ENCODE measurements around the gene NAA25.
"Not testable (repeated sequence)": the region's sequence is repeated elsewhere in the genome, so short reads cannot be mapped to it uniquely, and the experiment has no call there.

Gene NAA25

GRCh38 chr12:112116232-112117060 lies 7.9 kb upstream of the NAA25 start:
- in situ Hi-C loops (cut with MboI; ENCODE audit: low pct_unique_long_range_greater_than_20kb, low sequenced_read_pairs, unreplicated experiment) = no loop called here
- TF ChIP-seq CTCF (IDR thresholded peaks at IDR 0.05; ENCODE audit: extremely low read depth, insufficient read depth, missing control alignments) = no peak
- no peak for DNase-seq (ENCODE audit: low spot score)

GRCh38 chr12:112115259-112116045 lies 6.9 kb upstream of the NAA25 start:
- in situ Hi-C loops (cut with MboI; ENCODE audit: low pct_unique_long_range_greater_than_20kb, low sequenced_read_pairs, unreplicated experiment) = no loop called here
- DNase-seq (ENCODE audit: low spot score) = no peak
- no peak for TF ChIP-seq CTCF (IDR thresholded peaks at IDR 0.05; ENCODE audit: extremely low read depth, insufficient read depth, missing control alignments)

GRCh38 chr12:112112409-112113133 lies 4.0 kb upstream of the NAA25 start:
- DNase-seq (ENCODE audit: low spot score) = no peak
- no peak for TF ChIP-seq CTCF (IDR thresholded peaks at IDR 0.05; ENCODE audit: extremely low read depth, insufficient read depth, missing control alignments)
- in situ Hi-C loops (cut with MboI; ENCODE audit: low pct_unique_long_range_greater_than_20kb, low sequenced_read_pairs, unreplicated experiment) = no loop called here

GRCh38 chr12:112111931-112112330 lies 3.3 kb upstream of the NAA25 start:
- DNase-seq (ENCODE audit: low spot score) = no peak
- no peak for TF ChIP-seq CTCF (IDR thresholded peaks at IDR 0.05; ENCODE audit: extremely low read depth, insufficient read depth, missing control alignments)
- in situ Hi-C loops (cut with MboI; ENCODE audit: low pct_unique_long_range_greater_than_20kb, low sequenced_read_pairs, unreplicated experiment) = no loop called here

- DNase-seq (ENCODE audit: low spot score); in situ Hi-C loops (cut with MboI; ENCODE audit: low pct_unique_long_range_greater_than_20kb, low sequenced_read_pairs, unreplicated experiment): not testable (repeated sequence)
Measured at GRCh38 chr12:112110787-112111662, 2.4 kb upstream of the NAA25 start.

- no peak for TF ChIP-seq CTCF (IDR thresholded peaks at IDR 0.05; ENCODE audit: extremely low read depth, insufficient read depth, missing control alignments)
- DNase-seq (ENCODE audit: low spot score) = no peak
- in situ Hi-C loops (cut with MboI; ENCODE audit: low pct_unique_long_range_greater_than_20kb, low sequenced_read_pairs, unreplicated experiment) = no loop called here
Measured at GRCh38 chr12:112107306-112108201, 1.0 kb downstream of the NAA25 start.
